GM19025 (cell line): ENCODE data around the gene ASS1.

Source experiments
- ATAC-seq: cut with Tn5 transposase; IDR thresholded peaks from one replicate; pipeline ENCODE4 v1.9.1; 2021; ENCODE audit warnings: mild to moderate bottlenecking, low read depth, moderate library complexity; ENCODE audit not compliant: unreplicated experiment

ASS1 gene

DNA sequence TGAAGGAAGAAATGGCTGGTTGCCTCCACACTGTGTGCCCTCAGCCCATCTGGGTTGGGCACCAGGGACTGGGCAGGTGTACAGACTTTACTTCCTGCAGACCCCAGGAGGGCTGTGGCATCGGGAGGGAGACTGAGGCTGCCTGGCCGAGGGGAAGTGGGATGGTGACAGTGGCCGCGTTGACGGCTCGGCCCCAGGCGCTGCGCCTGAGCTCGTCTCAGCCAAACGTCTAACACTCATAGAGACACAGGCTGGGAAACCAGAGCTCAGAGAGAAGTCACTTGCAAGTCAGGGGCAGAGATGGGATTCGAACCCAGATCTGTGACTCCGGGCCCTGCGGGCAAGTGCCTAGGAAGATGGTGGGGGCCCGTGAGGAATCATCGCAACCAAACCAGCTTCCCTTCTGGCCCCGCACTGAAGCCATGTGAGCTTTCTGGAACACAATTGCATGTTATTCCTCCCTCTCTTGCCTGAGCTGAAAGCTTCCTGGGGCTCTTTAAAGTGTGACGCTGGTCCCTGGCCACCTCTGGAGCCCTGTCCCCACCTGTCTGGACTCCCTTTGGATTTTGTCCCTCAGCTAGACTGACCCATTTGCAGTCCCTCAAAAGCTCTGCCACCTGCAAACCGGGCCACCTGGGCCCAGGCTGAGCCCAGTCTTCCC lies 81.6 kb downstream of the ASS1 start:
- ATAC-seq = no peak

DNA sequence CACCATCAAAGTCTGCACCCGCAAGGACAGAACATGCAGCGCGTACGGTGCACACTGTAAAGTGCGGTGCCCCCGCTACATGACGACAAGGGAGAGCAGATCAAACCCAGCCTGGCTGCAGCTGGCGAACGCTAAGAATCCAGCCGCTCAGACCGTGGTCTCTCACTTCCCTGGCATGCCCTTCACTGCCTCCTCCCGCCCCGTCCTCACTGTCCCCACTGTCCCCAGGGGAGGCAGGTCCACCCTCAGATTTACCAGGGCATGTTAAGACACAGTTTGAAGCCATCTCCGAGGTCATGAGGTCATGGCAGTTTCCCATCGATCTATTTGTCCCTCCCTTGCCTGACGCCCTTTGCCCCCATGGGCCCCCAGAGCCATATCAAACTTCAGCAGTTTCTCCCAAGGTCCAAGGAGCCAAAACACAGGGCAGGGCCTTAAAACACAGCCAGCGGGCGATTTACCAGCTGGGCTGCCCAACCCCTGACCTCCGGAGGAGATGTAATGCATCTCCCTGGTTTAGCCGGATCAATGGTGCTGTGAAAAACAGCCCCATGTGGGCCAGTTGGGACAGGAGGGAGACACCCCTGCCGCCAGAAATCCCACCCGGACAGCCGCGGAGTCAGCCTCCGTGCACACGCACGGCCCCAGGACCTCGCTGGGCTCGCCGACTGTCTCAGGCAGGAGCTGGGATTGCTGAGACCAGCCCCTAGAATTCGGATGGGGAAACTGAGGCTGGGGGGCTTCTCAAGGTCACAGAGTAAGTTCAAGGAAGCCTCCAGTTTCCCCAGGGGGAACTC lies 82.3 kb downstream of the ASS1 start:
- no peak for ATAC-seq

- no peak for ATAC-seq
These were observed 83.0 kb downstream of the ASS1 start for GRCh38 chr9:130527651-130528310.

DNA sequence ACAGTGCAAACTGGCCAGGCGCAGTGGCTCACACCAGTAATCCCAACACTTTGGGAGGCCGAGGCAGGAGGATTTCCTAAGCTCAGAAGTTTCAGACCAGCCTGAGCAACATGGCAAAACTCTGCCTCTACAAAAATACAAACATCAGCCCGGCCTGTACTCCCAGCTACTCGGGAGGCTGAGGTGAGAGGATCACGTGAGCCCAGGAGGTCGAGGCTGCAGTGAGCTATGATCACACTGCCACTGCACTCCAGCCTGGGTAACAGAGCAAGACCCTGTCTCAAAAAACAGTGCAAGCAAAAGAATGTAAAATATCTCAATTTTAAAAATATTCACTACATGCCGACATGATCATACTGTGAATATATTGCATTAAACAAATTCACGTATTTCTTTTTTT lies 83.9 kb downstream of the ASS1 start:
- ATAC-seq = no peak

DNA sequence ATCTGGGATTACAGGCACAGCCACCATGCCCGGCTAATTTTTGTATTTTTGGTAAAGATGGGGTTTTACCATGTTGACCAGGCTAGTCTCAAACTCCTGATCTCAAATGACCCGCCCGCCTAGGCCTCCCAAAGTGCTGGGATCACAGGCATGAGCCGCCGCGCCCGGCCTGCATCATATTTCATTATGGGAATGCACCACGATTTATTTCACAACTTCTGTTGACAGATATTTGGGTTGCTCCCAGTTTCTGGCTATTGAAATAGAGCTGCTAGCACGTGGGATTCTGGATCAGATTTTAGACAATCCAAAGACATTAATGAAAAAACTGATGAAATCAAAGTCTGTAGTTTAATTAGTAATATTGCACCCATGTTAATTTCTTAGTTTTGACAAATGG lies 86.2 kb downstream of the ASS1 start:
- ATAC-seq = no peak

DNA sequence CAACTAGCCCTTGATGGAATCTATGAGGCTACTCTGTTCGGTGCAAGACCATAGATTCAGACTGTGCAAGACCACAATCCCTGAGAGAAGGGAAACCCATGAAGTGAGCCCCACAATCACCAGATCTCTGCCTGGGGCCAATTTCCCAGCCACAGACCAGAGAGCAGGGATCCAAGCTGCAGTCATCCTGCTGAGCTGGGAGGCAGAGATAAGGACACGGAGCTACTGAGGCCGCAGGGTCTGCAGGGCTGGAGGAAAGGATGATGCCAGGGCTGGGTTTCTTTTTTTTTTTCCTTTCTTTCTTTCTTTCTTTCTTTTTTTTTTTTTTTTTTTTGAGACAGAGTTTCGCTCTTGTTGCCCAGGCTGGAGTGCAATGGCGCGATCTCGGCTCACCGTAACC lies 86.9 kb downstream of the ASS1 start:
- ATAC-seq = no peak

DNA sequence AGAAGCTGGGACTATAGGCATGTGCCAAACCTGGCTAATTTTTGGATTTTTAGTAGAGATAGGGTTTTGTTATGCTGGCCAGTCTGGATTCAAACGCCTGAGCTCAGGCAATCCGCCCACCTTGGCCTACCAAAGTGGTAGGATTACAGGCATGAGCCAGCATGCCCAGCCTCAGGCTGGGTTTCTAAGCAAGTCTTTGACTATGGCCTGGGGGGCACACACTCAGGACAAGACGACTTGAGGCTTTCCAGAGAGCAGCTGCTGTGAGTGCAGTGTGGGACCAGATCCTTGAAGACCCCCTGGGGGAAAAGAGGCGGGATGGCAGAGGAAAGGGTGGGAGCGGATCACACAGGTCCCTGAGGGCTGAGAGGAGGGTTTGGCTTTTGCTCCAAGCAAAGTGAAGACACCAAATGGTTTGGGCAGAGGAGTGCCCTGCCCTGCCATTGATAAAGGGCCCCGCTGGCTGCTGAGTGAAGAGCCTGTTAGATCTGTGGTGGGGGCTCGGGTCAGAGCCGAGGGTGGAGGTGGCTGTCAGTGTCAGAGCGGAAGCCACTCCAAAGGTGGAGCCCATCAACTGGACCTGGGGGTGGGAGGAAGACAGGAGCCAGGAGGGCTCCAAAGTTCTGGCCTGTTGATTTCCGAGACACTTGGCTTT lies 87.8 kb downstream of the ASS1 start:
- ATAC-seq = no peak

GRCh38 chr9:130535818-130536521 lies 91.2 kb downstream of the ASS1 start:
- ATAC-seq = no peak

DNA sequence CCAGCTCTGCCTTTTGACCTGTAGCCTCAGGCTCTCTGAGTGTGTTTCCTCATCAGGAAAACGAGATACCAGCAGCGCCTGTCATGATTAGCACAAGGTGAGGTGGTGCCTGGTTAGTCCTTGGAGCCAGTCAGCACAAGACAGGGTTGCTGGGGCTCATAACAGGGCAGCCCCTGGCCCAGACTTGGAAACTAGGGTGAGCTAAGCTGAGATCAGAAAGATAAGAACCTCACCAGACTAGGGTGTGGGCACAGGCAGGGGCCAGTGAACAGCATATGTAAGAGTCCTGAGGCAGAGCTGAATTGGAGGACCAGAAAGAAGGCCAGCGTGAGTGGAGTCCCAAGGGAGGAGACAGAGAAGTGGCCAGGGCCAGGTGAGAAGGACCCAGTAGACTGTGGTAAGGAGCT lies 91.9 kb downstream of the ASS1 start:
- ATAC-seq = no peak

- ATAC-seq = no peak
These were observed 92.7 kb downstream of the ASS1 start for GRCh38 chr9:130537346-130538050.

DNA sequence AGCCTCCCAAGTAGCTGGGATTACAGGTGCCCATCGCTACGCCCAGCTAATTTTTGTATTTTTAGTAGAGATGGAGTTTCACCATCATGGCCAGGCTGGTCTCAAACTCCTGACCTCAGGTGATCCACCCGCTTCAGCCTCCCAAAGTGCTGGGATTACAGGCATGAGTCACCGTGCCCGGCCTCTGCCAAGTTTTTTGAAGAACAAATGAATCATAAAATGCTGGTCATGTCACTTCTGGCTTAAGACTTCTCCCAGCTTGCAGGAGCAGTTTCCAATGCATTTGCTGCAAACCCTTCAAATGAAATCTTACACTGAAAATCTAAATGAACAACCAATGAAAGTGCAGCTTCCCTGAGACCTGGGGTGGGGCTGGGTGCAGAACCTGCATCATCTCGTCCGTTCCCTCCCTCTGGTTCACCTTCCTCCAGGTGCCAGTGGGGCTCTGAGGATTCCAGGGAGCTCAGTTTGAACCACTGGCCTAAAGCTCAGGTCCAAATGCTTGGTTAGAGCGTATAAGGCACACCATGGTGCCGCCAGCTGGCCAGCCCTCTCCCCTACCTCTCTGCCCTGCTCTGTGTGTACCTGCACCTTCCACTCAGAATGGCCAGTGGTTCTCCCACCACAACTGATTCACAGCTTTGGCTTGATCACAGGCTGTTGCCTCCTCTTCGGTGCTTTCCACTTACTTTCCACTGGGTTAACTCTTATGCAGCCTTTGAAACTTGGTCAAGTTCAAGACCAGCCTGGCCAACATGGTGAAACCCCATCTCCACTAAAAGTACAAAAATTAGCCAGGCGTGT lies 94.9 kb downstream of the ASS1 start:
- ATAC-seq = no peak

- no peak for ATAC-seq
These were observed 96.8 kb downstream of the ASS1 start for GRCh38 chr9:130541533-130541932.

DNA sequence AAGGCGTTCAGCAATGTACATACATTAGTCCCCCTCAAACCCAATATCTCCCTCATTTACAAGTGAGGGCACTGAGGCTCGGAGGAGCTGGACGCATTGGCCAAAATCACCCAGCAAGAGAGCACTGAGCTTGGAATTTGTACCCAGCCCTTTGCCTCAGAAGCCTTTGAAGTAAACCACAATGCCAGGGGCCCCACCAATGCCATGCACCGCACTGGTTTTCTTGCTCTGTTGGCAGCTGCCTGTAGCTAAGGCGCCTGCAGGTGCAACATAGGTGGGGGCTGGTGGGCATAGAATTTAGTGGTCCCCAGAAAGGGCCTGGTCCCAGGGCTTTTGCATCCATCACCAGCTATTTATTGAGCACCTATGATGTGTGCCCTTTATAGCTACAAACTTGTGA lies 97.3 kb downstream of the ASS1 start:
- ATAC-seq = no peak

- no peak for ATAC-seq
These were observed 97.9 kb downstream of the ASS1 start for GRCh38 chr9:130542457-130543228.

DNA sequence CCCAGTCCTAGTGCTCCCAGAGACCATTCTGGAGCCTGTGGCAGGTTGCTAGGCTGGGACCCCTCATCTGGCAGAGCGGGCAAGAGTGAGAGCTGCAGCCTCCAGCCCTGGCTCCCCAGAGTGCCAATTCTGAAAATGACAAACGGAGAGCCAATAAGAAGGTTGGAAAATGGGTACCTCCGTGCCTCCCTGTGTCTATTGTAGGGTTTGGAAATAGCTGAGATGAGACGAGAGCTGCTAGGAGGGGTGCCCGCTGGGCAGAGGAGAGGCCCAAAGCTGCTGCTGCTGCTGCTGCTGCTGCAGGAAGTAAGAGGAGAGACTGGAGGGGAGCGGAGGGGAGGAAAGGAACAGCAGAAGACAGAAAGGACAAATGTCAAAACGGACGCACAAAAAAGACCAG lies 98.6 kb downstream of the ASS1 start:
- no peak for ATAC-seq

- ATAC-seq = no peak
These were observed 99.1 kb downstream of the ASS1 start for GRCh38 chr9:130543859-130544258.

- ATAC-seq = no peak
These were observed 99.6 kb downstream of the ASS1 start for GRCh38 chr9:130544364-130544763.

DNA sequence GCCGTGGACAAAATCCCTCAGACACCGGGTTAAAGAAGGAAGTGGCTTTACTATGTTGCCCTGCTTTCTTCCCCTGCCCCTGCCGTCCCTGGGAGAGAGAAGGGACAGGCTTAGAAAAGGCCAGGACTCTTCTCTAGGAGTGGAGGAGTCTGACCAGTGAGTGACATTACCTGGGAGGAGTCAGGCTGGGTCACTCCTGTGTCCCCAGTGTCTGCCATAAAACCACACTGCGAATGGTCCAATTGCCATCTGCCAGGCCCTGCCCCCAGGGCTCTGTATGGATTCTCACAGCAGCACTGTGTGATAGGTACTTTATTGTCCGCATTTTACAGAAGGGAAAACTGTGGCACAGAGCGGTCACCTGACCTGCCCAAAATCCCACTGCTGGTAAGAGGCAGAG lies 103.3 kb downstream of the ASS1 start:
- no peak for ATAC-seq
